NCI-H2171 (cell line): ENCODE results near the gene SGK1.
A peak's percentile ranks its signal among the peaks of the same experiment; 100 is the strongest.
"Not testable (repeated sequence)": the region's sequence is repeated elsewhere in the genome, so short reads cannot be mapped to it uniquely, and the experiment has no call there.

Experiments used
- DNase-seq: peaks from one replicate; lab custom pipeline; 2025; lab: John Stamatoyannopoulos, UW

SGK1 gene

GRCh38 chr6:134190883-134191282, 127.0 kb downstream of the SGK1 start:
- no peak for DNase-seq

- DNase-seq = no peak
Observed at GRCh38 chr6:134187751-134188150, 130.2 kb downstream of the SGK1 start.

- DNase-seq = no peak
Observed at GRCh38 chr6:134187154-134187553, 130.8 kb downstream of the SGK1 start.

- DNase-seq = no peak
Observed at GRCh38 chr6:134186355-134186754, 131.6 kb downstream of the SGK1 start.

- DNase-seq = no peak
Observed at GRCh38 chr6:134185277-134185676, 132.6 kb downstream of the SGK1 start.

- no peak for DNase-seq
Observed at GRCh38 chr6:134183844-134184243, 134.1 kb downstream of the SGK1 start.

- DNase-seq = no peak
Observed at GRCh38 chr6:134182528-134182927, 135.4 kb downstream of the SGK1 start.

GRCh38 chr6:134181726-134182125, 136.2 kb downstream of the SGK1 start:
- not testable (repeated sequence) for DNase-seq

GRCh38 chr6:134181251-134181650, 136.7 kb downstream of the SGK1 start:
- DNase-seq = not testable (repeated sequence)

GRCh38 chr6:134180540-134180939, 137.4 kb downstream of the SGK1 start:
- DNase-seq = not testable (repeated sequence)

GRCh38 chr6:134178161-134179044, 139.5 kb downstream of the SGK1 start:
- no peak for DNase-seq

- no peak for DNase-seq
Observed at GRCh38 chr6:134177753-134178160, 140.2 kb downstream of the SGK1 start.

- DNase-seq = no peak
Observed at GRCh38 chr6:134177236-134177635, 140.7 kb downstream of the SGK1 start.

GRCh38 chr6:134176264-134176975, 141.5 kb downstream of the SGK1 start:
- DNase-seq = no peak

GRCh38 chr6:134175532-134176263, 142.2 kb downstream of the SGK1 start:
- DNase-seq = peak; percentile 41

- DNase-seq = peak; percentile 90
Observed at GRCh38 chr6:134174672-134175531, 143.0 kb downstream of the SGK1 start.

GRCh38 chr6:134173936-134174671, 143.8 kb downstream of the SGK1 start:
- peak; percentile 70 for DNase-seq

- no peak for DNase-seq
Observed at GRCh38 chr6:134173366-134173725, 144.6 kb downstream of the SGK1 start.

GRCh38 chr6:134172706-134173365, 145.1 kb downstream of the SGK1 start:
- DNase-seq = no peak

- no peak for DNase-seq
Observed at GRCh38 chr6:134172020-134172705, 145.7 kb downstream of the SGK1 start.
